DMS153 (cell line): Measurements from ENCODE around the gene RGS7.
A peak's percentile ranks its signal among the peaks of the same experiment; 100 is the strongest.

Experiments used
- DNase-seq: peaks from one replicate; lab custom pipeline; 2025; lab: John Stamatoyannopoulos, UW

The RGS7 gene

GRCh38 chr1:241079459-241079858 is 277.5 kb downstream of the RGS7 start:
- DNase-seq = no peak

- DNase-seq = peak; percentile 61
These were observed 278.0 kb downstream of the RGS7 start for GRCh38 chr1:241079047-241079446.

- DNase-seq = no peak
These were observed 279.4 kb downstream of the RGS7 start for GRCh38 chr1:241077386-241078147.

GRCh38 chr1:241074507-241074906 is 282.5 kb downstream of the RGS7 start:
- DNase-seq = no peak

GRCh38 chr1:241068359-241068758 is 288.6 kb downstream of the RGS7 start:
- DNase-seq = no peak

GRCh38 chr1:241063276-241063675 is 293.7 kb downstream of the RGS7 start:
- DNase-seq = peak; percentile 29

GRCh38 chr1:241061062-241061461 is 295.9 kb downstream of the RGS7 start:
- DNase-seq = no peak

GRCh38 chr1:241048622-241049021 is 308.4 kb downstream of the RGS7 start:
- no peak for DNase-seq

- no peak for DNase-seq
These were observed 311.3 kb downstream of the RGS7 start for GRCh38 chr1:241045659-241046058.

GRCh38 chr1:241034203-241034936 is 322.6 kb downstream of the RGS7 start:
- DNase-seq = no peak

- DNase-seq = no peak
These were observed 332.2 kb downstream of the RGS7 start for GRCh38 chr1:241024834-241025233.

GRCh38 chr1:241022366-241022765 is 334.6 kb downstream of the RGS7 start:
- DNase-seq = no peak

- no peak for DNase-seq
These were observed 335.9 kb downstream of the RGS7 start for GRCh38 chr1:241020851-241021697.

GRCh38 chr1:241012708-241013340 is 344.2 kb downstream of the RGS7 start:
- DNase-seq = no peak

- DNase-seq = no peak
These were observed 349.3 kb downstream of the RGS7 start for GRCh38 chr1:241007668-241008067.

- no peak for DNase-seq
These were observed 357.2 kb downstream of the RGS7 start for GRCh38 chr1:240999826-241000225.

- no peak for DNase-seq
These were observed 358.5 kb downstream of the RGS7 start for GRCh38 chr1:240998441-240999015.

- DNase-seq = no peak
These were observed 359.0 kb downstream of the RGS7 start for GRCh38 chr1:240998024-240998423.

- no peak for DNase-seq
These were observed 364.0 kb downstream of the RGS7 start for GRCh38 chr1:240993004-240993403.

- no peak for DNase-seq
These were observed 365.8 kb downstream of the RGS7 start for GRCh38 chr1:240991230-240991629.

- peak; percentile 73 for DNase-seq
These were observed 369.1 kb downstream of the RGS7 start for GRCh38 chr1:240987928-240988327.

- DNase-seq = no peak
These were observed 371.9 kb downstream of the RGS7 start for GRCh38 chr1:240985081-240985480.
